HepG2 (cell line): ENCODE measurements around the gene SLC6A9. TPM values are rescaled to one million over a fixed set of nuclear protein-coding genes. Genes with fewer than 3 reads are reported as not detected.
A peak's percentile ranks its signal among the peaks of the same experiment; 100 is the strongest.

Experiments used
- AGO2 ChIP-seq: fragments of 200-400 bp; formaldehyde crosslinking; optimal IDR thresholded peaks from 2 replicates; pipeline ENCODE3; 2017; ENCODE audit warnings: mild to moderate bottlenecking, low read depth, low read length, moderate library complexity
- AKAP8 ChIP-seq: sonication (generic); formaldehyde crosslinking; IDR thresholded peaks from 2 replicates; pipeline ENCODE4 v1.5.1; 2020; ENCODE audit warnings: mild to moderate bottlenecking, missing genetic modification reagents
- BRD4 ChIP-seq: sonication (generic); formaldehyde crosslinking; IDR thresholded peaks from 2 replicates; pipeline ENCODE4 v1.4.0; 2020; ENCODE audit warnings: missing genetic modification reagents
- CHD2 ChIP-seq: IDR thresholded peaks from 2 replicates; pipeline ENCODE4 v1.6.1; 2011; ENCODE audit warnings: low read depth, low read length, improper control_type of control experiment
- CSRNP2 ChIP-seq: sonication (generic); formaldehyde crosslinking; conservative IDR thresholded peaks from 2 replicates; pipeline ENCODE4 v1.8.0; 2022; ENCODE audit warnings: low read depth, missing genetic modification reagents
- DMTF1 ChIP-seq: sonication (generic); formaldehyde crosslinking; IDR thresholded peaks from 2 replicates; pipeline ENCODE4 v1.4.0; 2020; ENCODE audit warnings: mild to moderate bottlenecking, missing genetic modification reagents
- GABPB1 ChIP-seq: IDR thresholded peaks from 2 replicates; pipeline ENCODE4 v1.6.1; 2016; ENCODE audit warnings: mild to moderate bottlenecking, missing genetic modification reagents, moderate library complexity, missing compliant biosample characterization
- HMG20B ChIP-seq: conservative IDR thresholded peaks from 2 replicates; pipeline ENCODE4 v1.6.1; 2016; ENCODE audit warnings: missing genetic modification reagents, missing compliant biosample characterization
- KMT2A ChIP-seq: sonication (generic); formaldehyde crosslinking; IDR thresholded peaks from 2 replicates; pipeline ENCODE4 v1.4.0; 2020; ENCODE audit warnings: missing genetic modification reagents
- NFE2L2 ChIP-seq: fragments of 150-350 bp; IDR thresholded peaks from 2 replicates; pipeline ENCODE4 v1.6.1; 2014; ENCODE audit warnings: low read length
- PITX1 ChIP-seq: sonication (generic); formaldehyde crosslinking; IDR thresholded peaks from 2 replicates; pipeline ENCODE4 v1.5.1; 2020; ENCODE audit warnings: mild to moderate bottlenecking, missing genetic modification reagents
- POGK ChIP-seq: sonication (generic); formaldehyde crosslinking; conservative IDR thresholded peaks from 2 replicates; pipeline ENCODE4 v1.8.0; 2022; ENCODE audit warnings: mild to moderate bottlenecking, moderate library complexity, missing genetic modification reagents
- SAFB2 ChIP-seq: sonication (generic); formaldehyde crosslinking; IDR thresholded peaks from 2 replicates; pipeline ENCODE4 v1.5.1; 2020; ENCODE audit warnings: missing genetic modification reagents, low read depth, mild to moderate bottlenecking, borderline replicate concordance
- SNAPC2 ChIP-seq: sonication (generic); formaldehyde crosslinking; IDR thresholded peaks from 2 replicates; pipeline ENCODE4 v1.8.1; 2022; ENCODE audit warnings: mild to moderate bottlenecking, missing genetic modification reagents
- SP4 ChIP-seq: sonication (generic); formaldehyde crosslinking; IDR thresholded peaks from 2 replicates; pipeline ENCODE4 v1.8.1; 2023; ENCODE audit warnings: mild to moderate bottlenecking, missing genetic modification reagents
- SRSF4 ChIP-seq: fragments of 200-400 bp; formaldehyde crosslinking; IDR thresholded peaks from one replicate; pipeline ENCODE4 v1.6.1; 2018; ENCODE audit warnings: mild to moderate bottlenecking, low read depth, low read length, moderate library complexity; ENCODE audit not compliant: poor library complexity, severe bottlenecking
- STAT5B ChIP-seq: sonication (generic); formaldehyde crosslinking; IDR thresholded peaks from 2 replicates; pipeline ENCODE4 v1.4.0; 2020; ENCODE audit warnings: missing genetic modification reagents
- ZFP36L1 ChIP-seq: sonication (generic); formaldehyde crosslinking; IDR thresholded peaks from 2 replicates; pipeline ENCODE4 v1.8.0; 2022; ENCODE audit warnings: mild to moderate bottlenecking, missing genetic modification reagents, moderate library complexity
- ZMAT3 ChIP-seq: sonication (generic); formaldehyde crosslinking; conservative IDR thresholded peaks from 2 replicates; pipeline ENCODE4 v1.7.0; 2021; ENCODE audit warnings: missing genetic modification reagents
- ZNF24 ChIP-seq: fragments of 450-650 bp; IDR thresholded peaks from 2 replicates; pipeline ENCODE4 v1.6.1; 2017; ENCODE audit warnings: antibody characterized with exemption, mild to moderate bottlenecking
- ZNF34 ChIP-seq: sonication (generic); formaldehyde crosslinking; IDR thresholded peaks from 2 replicates; pipeline ENCODE4 v1.4.0; 2020; ENCODE audit warnings: mild to moderate bottlenecking, missing genetic modification reagents, borderline replicate concordance
- ZNF446 ChIP-seq: sonication (generic); formaldehyde crosslinking; IDR thresholded peaks from 2 replicates; pipeline ENCODE4 v1.5.0; 2020; ENCODE audit warnings: mild to moderate bottlenecking, missing genetic modification reagents
- ZNF616 ChIP-seq: sonication (generic); formaldehyde crosslinking; IDR thresholded peaks from 2 replicates; pipeline ENCODE4 v1.5.0; 2020; ENCODE audit warnings: low read depth, mild to moderate bottlenecking, missing genetic modification reagents
- polyA plus RNA-seq, 8 experiments: library from polyadenylated mRNA; depleted of rRNA in 3 of 8; stranded (reverse) in 7 of 8; unstranded in 1 of 8; fragments of >200 nt; fragmentation: Illumina TruSeq in 4 of 8; extraction: Trizol in 4 of 8; gene quantifications; 2 replicates each; pipeline versions ENCODE4 v1.2.1 to v1.2.3, GENCODE V29; 2011 to 2016; ENCODE audit warnings: low read depth in 4 of 8, missing spikeins in 1 of 8, mixed read lengths in 1 of 8; ENCODE audit not compliant: insufficient read depth in 1 of 8
- total RNA-seq, 5 experiments: library from RNA; depleted of rRNA; stranded (reverse); fragments of >200 nt; fragmentation: Illumina TruSeq; extraction: Trizol; gene quantifications; 2 replicates each; pipeline ENCODE4 v1.2.3, GENCODE V29; 2016; ENCODE audit warnings: low read depth in 1 of 5

Gene SLC6A9
- total and polyA plus RNA-seq, 2 of the 13 experiments (the other 11 are each of a cell fraction or from before 2014, with no cell fraction given), result 8.5 to 9.9 TPM

GRCh38 chr1:43975249-43975961 lies 55.9 kb downstream of the SLC6A9 start (continued):
- TF ChIP-seq POGK (CRISPR knock-in tag) (no peak), ZFP36L1 (CRISPR knock-in tag) (no peak), SRSF4 (no peak), SAFB2 (CRISPR knock-in tag) (no peak), ZNF616 (CRISPR knock-in tag) (no peak), SP4 (CRISPR knock-in tag) (no peak), STAT5B (CRISPR knock-in tag) (no peak), KMT2A (CRISPR knock-in tag) (no peak), BRD4 (CRISPR knock-in tag) (no peak), CSRNP2 (CRISPR knock-in tag) (no peak), DMTF1 (CRISPR knock-in tag) (no peak), CHD2 (0 out of 2 replicates have a peak, but pooled peaks have one; percentile 7), SNAPC2 (CRISPR knock-in tag) (no peak), ZMAT3 (0 out of 2 replicates have a peak, but pooled peaks have one; percentile 10), AGO2 (peak; percentile 7), GABPB1 (CRISPR knock-in tag) (no peak), ZNF24 (no peak), NFE2L2 (no peak), PITX1 (CRISPR knock-in tag) (no peak), ZNF34 (CRISPR knock-in tag) (no peak), AKAP8 (no peak), HMG20B (CRISPR knock-in tag) (no peak), ZNF446 (CRISPR knock-in tag) (0 out of 2 replicates have a peak, but pooled peaks have one; percentile 61)
